Esophagus squamous epithelium (tissue), 5 donors: ENCODE measurements around the gene MRPL38. TPM values are rescaled to one million over a fixed set of nuclear protein-coding genes. Genes with fewer than 3 reads are reported as not detected.
"Not testable (repeated sequence)": the region's sequence is repeated elsewhere in the genome, so short reads cannot be mapped to it uniquely, and the experiment has no call there.

Source experiments
- DNase-seq: peaks from one replicate; lab custom pipeline; 2025; lab: John Stamatoyannopoulos, UW
- H3K27ac ChIP-seq, 4 donors: fragments of 200-600 bp; sonication (generic); one replicate each; pipeline ENCODE4 v1.5.1; 2016 to 2019; ENCODE audit warnings: mild to moderate bottlenecking in 1 of 4
- H3K27me3 ChIP-seq, 4 donors: fragments of 200-600 bp; sonication (generic); 1 replicate in 3 of 4; 2 replicates in 1 of 4; pipeline versions ENCODE4 v1.5.1 to v1.6.0; 2017 to 2021; ENCODE audit warnings: antibody characterized with exemption in 1 of 4
- H3K36me3 ChIP-seq, 3 donors: fragments of 200-600 bp; sonication (generic); one replicate each; pipeline ENCODE4 v1.5.1; 2016 to 2019
- H3K4me1 ChIP-seq, 3 donors: fragments of 200-600 bp; sonication (generic); one replicate each; pipeline ENCODE4 v1.5.1; 2017 to 2019
- H3K4me3 ChIP-seq, 4 donors: fragments of 200-600 bp; sonication (generic); 1 replicate in 3 of 4; 2 replicates in 1 of 4; pipeline ENCODE4 v1.5.1; 2016 to 2019; ENCODE audit warnings: mild to moderate bottlenecking in 2 of 4, moderate library complexity in 1 of 4
- H3K9me3 ChIP-seq, 3 donors: fragments of 200-600 bp; sonication (generic); one replicate each; pipeline ENCODE4 v1.5.1; 2016 to 2019
- POLR2A ChIP-seq, 4 donors: fragments of 450-650 bp; IDR thresholded peaks; one replicate each; pipeline ENCODE4 v1.6.1; 2017; ENCODE audit warnings: antibody characterized with exemption in 4 of 4, mild to moderate bottlenecking in 4 of 4, moderate library complexity in 3 of 4
- WGBS, 2 donors: methylation state at CpG; one replicate each; pipeline ENCODE4 v1.1.5; 2018; 5-methylcytosine and 5-hydroxymethylcytosine counted together
- intact Hi-C: fragments of 100-400 bp; cut with DNase I; formaldehyde crosslinking; loops from one replicate; pipeline ENCODE4 v1.15.0; 2022
- total RNA-seq, 4 donors: library from RNA; depleted of rRNA; stranded (reverse); fragments of >200 nt; gene quantifications; one replicate each; pipeline ENCODE4 v1.1.0, GENCODE V29; 2016
- TF ChIP-seq, protein P1 (sequence below), 6 experiments: fragments of 450-650 bp in 4 of 6; fragments of 200-600 bp in 2 of 6; sonication (generic) in 2 of 6; IDR thresholded peaks; one replicate each; pipeline ENCODE4 v1.5.1; 2016 to 2019; ENCODE audit warnings: antibody characterized with exemption in 6 of 6, mild to moderate bottlenecking in 4 of 6, moderate library complexity in 4 of 6
- donor health status: DM: yes; HTN: yes; CAD: no.

The MRPL38 gene
- total RNA-seq, 4 donors from 2014 or later, result 40.2 to 49.2 (median 41.0) TPM

DNA sequence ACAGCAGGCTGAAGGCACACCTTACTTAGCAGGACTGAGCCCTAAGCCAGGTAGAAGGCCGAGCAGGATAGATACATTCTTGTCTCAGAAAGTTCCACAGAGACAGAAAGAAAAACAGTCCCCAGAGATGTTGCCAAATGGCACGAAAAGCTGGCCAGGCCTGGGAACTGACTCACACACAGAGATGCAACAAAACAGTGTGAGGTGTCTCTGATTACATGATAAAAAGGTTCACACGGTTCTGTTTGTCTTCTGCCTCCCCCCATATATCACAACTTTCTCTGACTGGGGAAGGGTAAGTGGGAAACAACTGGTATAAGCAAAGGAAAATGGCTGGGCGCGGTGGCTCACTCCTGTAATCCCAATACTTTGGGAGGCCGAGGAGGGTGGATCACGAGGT, 51.3 kb downstream of the MRPL38 start:
- intact Hi-C loops, result no loop called here
- WGBS, 2 donors, result 64 to 66% methylated on average over 7 of the region's 7 CpGs
- TF ChIP-seq, protein P1, sequence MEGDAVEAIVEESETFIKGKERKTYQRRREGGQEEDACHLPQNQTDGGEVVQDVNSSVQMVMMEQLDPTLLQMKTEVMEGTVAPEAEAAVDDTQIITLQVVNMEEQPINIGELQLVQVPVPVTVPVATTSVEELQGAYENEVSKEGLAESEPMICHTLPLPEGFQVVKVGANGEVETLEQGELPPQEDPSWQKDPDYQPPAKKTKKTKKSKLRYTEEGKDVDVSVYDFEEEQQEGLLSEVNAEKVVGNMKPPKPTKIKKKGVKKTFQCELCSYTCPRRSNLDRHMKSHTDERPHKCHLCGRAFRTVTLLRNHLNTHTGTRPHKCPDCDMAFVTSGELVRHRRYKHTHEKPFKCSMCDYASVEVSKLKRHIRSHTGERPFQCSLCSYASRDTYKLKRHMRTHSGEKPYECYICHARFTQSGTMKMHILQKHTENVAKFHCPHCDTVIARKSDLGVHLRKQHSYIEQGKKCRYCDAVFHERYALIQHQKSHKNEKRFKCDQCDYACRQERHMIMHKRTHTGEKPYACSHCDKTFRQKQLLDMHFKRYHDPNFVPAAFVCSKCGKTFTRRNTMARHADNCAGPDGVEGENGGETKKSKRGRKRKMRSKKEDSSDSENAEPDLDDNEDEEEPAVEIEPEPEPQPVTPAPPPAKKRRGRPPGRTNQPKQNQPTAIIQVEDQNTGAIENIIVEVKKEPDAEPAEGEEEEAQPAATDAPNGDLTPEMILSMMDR (IDR thresholded peaks at IDR 0.05), result no peak
- no peak for TF ChIP-seq POLR2A (IDR thresholded peaks at IDR 0.05)
- Histone ChIP-seq H3K27me3 (no peaks in the 10 kb centered on the region), H3K9me3 (no peaks in the 10 kb centered on the region), H3K27ac (peak overlapping the region; percentile 29 to 99 (median 79)), H3K4me3 (peak overlapping the region in 1 of 4 donors; percentile 98), H3K36me3 (peaks cover 18 to 47% (median 25%) of the 10 kb centered on the region in 3 donors), H3K4me1 (peaks cover 17 to 84% (median 41%) of the 10 kb centered on the region in 3 donors)
- no peak for DNase-seq

DNA sequence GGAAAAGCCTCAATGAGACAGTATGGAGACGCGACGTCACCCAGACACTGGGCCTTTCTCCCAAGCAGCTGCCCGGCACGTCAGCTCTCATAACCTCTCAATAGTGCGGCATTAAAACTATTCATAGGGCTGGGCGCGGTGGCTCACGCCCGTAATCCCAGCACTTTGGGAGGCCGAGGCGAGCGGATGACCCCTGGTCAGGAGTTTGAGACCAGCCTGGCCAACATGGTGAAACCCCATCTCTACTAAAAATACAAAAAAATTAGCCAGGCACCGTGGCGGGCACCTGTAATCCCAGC, 53.0 kb downstream of the MRPL38 start:
- DNase-seq, intact Hi-C loops, H3K9me3 ChIP-seq, H3K4me3 ChIP-seq, H3K27me3 ChIP-seq: not testable (repeated sequence)
- Histone ChIP-seq H3K36me3 (peaks cover 35 to 65% (median 42%) of the 10 kb centered on the region in 3 donors), H3K27ac (peak overlapping the region in 1 of 4 donors; percentile 16), H3K4me1 (peaks cover 17 to 90% (median 55%) of the 10 kb centered on the region in 3 donors)
- 86 to 93% methylated on average over 9 to 15 of the region's 15 CpGs for WGBS, 2 donors

DNA sequence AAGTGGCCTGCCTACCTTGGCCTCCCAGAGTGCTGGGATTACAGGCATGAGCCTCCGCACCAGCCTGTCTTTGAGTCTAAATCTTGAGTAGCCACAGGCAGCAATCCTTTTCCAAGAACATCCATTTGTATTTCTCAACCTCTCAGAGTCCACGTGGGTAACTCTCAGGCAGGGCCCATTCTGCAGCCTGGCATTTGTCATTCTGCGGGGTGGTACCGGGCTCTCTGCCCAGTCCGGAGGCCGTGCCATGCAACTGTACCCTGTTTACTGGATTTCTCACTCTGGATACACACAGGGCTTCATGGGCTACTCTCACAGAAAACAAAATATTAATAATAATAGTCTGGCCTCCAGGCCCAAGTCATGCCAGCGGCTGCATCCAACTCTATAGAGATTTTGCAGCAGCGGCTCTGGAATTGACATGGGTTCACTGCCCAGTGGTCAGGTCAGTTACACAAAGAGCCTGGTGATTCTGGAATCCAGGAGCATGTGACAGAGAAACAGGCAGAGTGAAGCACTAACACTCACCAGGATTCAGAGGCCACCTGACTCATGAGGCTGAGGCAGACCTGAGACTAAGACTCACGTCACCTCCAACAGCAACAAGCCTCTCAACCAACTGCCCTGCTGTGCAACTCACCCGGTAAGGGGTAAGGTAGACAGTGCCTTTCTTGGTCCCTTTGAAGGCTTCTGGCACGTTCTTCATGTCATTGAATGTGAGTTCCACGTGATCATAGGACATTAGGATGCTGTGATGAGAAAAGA, 53.6 kb downstream of the MRPL38 start:
- Histone ChIP-seq H3K4me1 (peaks cover 22 to 90% (median 55%) of the 10 kb centered on the region in 3 donors), H3K27ac (peak overlapping the region in 1 of 4 donors; percentile 16), H3K36me3 (peaks cover 41 to 70% (median 47%) of the 10 kb centered on the region in 3 donors), H3K9me3 (no peaks in the 10 kb centered on the region), H3K27me3 (no peaks in the 10 kb centered on the region), H3K4me3 (no peak overlapping the region)
- WGBS, 2 donors, result 87 to 91% methylated on average over 9 to 10 of the region's 12 CpGs
- no peak for DNase-seq
- TF ChIP-seq POLR2A (IDR thresholded peaks at IDR 0.05), result no peak
- TF ChIP-seq, protein P1 (IDR thresholded peaks at IDR 0.05), result no peak
- intact Hi-C loops, result no loop called here

DNA sequence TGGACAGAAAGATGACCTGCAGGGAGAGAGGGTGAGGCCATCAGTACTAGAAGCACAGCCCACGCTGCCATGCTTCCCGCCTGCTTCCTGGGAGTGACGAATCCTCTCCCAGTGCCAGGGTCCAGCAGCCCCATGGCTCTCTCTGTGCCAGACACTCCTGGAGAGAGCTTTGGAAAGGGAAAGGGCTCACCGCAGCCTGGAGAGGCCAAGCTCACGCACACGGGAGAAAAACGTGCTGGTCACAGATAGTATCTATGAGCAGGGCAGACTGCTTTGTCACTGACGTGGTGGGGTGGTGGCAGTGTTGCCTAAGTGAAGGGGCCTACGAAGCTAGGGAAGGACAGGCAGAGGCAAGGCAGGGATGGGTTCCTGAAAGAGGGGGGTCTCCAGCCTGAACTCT, 55.0 kb downstream of the MRPL38 start:
- intact Hi-C loops, result no loop called here
- no peak for DNase-seq
- peaks cover 41 to 74% (median 49%) of the 10 kb centered on the region in 3 donors for H3K36me3 ChIP-seq
- H3K4me1 ChIP-seq, result peaks cover 35 to 100% (median 68%) of the 10 kb centered on the region in 3 donors
- 79 to 82% methylated on average over 5 to 7 of the region's 9 CpGs for WGBS, 2 donors
- H3K4me3 ChIP-seq, result no peak overlapping the region
- no peaks in the 10 kb centered on the region for H3K27me3 ChIP-seq
- TF ChIP-seq, protein P1 (IDR thresholded peaks at IDR 0.05), result no peak
- no peak for TF ChIP-seq POLR2A (IDR thresholded peaks at IDR 0.05)
- H3K27ac ChIP-seq, result peak overlapping the region in 3 of 4 donors; percentile 11 to 95 (median 90)
- H3K9me3 ChIP-seq, result no peaks in the 10 kb centered on the region

DNA sequence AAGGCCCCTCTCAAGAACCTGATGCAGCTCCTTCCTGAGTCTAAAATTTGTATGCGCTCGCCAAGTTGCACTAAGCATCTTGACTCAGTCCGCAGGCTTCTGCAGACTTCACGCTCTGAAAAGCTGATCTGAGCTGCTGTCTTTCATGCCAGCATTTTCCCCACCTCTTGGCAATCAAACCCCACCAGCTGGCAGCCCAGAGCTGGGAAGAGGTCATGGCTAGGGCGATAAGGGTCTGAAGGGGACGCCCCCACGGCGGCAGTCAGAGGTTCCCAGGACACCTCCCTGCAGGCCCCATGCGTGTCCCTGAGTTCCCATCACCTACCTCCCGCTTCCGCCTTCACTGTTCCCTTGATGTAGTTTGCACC, 55.4 kb downstream of the MRPL38 start:
- Histone ChIP-seq H3K36me3 (peaks cover 41 to 74% (median 49%) of the 10 kb centered on the region in 3 donors), H3K27me3 (no peaks in the 10 kb centered on the region), H3K9me3 (no peaks in the 10 kb centered on the region), H3K4me3 (no peak overlapping the region), H3K4me1 (peaks cover 36 to 100% (median 69%) of the 10 kb centered on the region in 3 donors), H3K27ac (peak overlapping the region; percentile 23 to 95 (median 90))
- WGBS, 2 donors, result 78 to 88% methylated on average over 9 to 11 of the region's 11 CpGs
- TF ChIP-seq, protein P1 (IDR thresholded peaks at IDR 0.05), result no peak
- TF ChIP-seq POLR2A (IDR thresholded peaks at IDR 0.05), result no peak
- no peak for DNase-seq
- intact Hi-C loops, result no loop called here

Other genes with a start within 250 kb of the MRPL38 start
- 10 to 100 TPM; 25.1 to 82.8 (median 34.0) TPM for gene RECQL5, start 237.7 kb downstream of the MRPL38 start, total RNA-seq
- gene SAP30BP, start 237.5 kb downstream of the MRPL38 start, total RNA-seq, result 10 to 100 TPM; 33.9 to 72.7 (median 44.4) TPM
- 100 to 1,000 TPM in 1 of 4 donors, 10 to 100 TPM in 3; 60.6 to 115 (median 82.3) TPM for gene ITGB4, start 183.4 kb downstream of the MRPL38 start, total RNA-seq
- 10 to 100 TPM; 16.4 to 30.9 (median 20.2) TPM for gene GALK1, start 139.7 kb downstream of the MRPL38 start, total RNA-seq
- 10 to 100 TPM; 14.8 to 27.3 (median 20.4) TPM for gene UNK, start 120.1 kb downstream of the MRPL38 start, total RNA-seq
- 10 to 100 TPM; 16.5 to 21.5 (median 16.9) TPM for gene UNC13D, start 60.5 kb downstream of the MRPL38 start, total RNA-seq
- 10 to 100 TPM; 24.9 to 44.2 (median 36.9) TPM for gene WBP2, start 49.5 kb downstream of the MRPL38 start, total RNA-seq
- 10 to 100 TPM; 19.5 to 33.4 (median 25.5) TPM for gene TRIM47, start 26.3 kb downstream of the MRPL38 start, total RNA-seq
- 10 to 100 TPM; 17.3 to 24.6 (median 19.6) TPM for gene TRIM65, start 7.9 kb downstream of the MRPL38 start, total RNA-seq
- gene FBF1, start 36.2 kb upstream of the MRPL38 start, total RNA-seq, result 10 to 100 TPM; 13.9 to 18.3 (median 15.5) TPM
- 10 to 100 TPM; 46.9 to 73.3 (median 62.3) TPM for gene ACOX1, start 74.3 kb upstream of the MRPL38 start, total RNA-seq
- 10 to 100 TPM; 24.6 to 40.6 (median 26.2) TPM for gene TEN1, start 74.4 kb upstream of the MRPL38 start, total RNA-seq
- gene CDK3, start 96.0 kb upstream of the MRPL38 start, total RNA-seq, result 1 to 10 TPM; 2.4 to 6.6 (median 3.6) TPM
- 100 to 1,000 TPM; 132 to 604 (median 223) TPM for gene EVPL, start 122.4 kb upstream of the MRPL38 start, total RNA-seq
- gene SRP68, start 167.6 kb upstream of the MRPL38 start, total RNA-seq, result 10 to 100 TPM; 40.6 to 78.0 (median 52.7) TPM
- 1 to 10 TPM in 1 of 4 donors, under 1 TPM in 2, not detected in 1; 0.32 to 1.6 (median 0.44) TPM for gene GALR2, start 169.9 kb upstream of the MRPL38 start, total RNA-seq
- not detected for gene ZACN, start 174.3 kb upstream of the MRPL38 start, total RNA-seq
- gene EXOC7, start 198.9 kb upstream of the MRPL38 start, total RNA-seq, result 10 to 100 TPM; 70.3 to 84.5 (median 74.4) TPM
- under 1 TPM in 2 of 4 donors, not detected in 2; 0.19 to 0.57 TPM for gene FOXJ1, start 236.4 kb upstream of the MRPL38 start, total RNA-seq